ENCODE measurements around the gene CDH18.

The CDH18 gene

GRCh38 chr5:19918780-19919179 lies 69.2 kb downstream of the CDH18 start:
- Histone ChIP-seq H3K27ac (replicated peaks) (no peak overlapping the region), H3K27me3 (ENCODE audit: insufficient read depth, poor library complexity, severe bottlenecking) (no peaks in the 10 kb centered on the region), H3K4me3 (replicated peaks; ENCODE audit: insufficient read depth, low read length) (no peak overlapping the region)
- DNase-seq (ENCODE audit: low read depth in 1 of 2, low spot score in 1 of 2) = no peak
- no peak for TF ChIP-seq SPI1 (IDR thresholded peaks at IDR 0.05; ENCODE audit: borderline replicate concordance, low read depth)
- TF ChIP-seq GABPA (IDR thresholded peaks at IDR 0.05; ENCODE audit: low read depth) = no peak
- TF ChIP-seq, protein P1, sequence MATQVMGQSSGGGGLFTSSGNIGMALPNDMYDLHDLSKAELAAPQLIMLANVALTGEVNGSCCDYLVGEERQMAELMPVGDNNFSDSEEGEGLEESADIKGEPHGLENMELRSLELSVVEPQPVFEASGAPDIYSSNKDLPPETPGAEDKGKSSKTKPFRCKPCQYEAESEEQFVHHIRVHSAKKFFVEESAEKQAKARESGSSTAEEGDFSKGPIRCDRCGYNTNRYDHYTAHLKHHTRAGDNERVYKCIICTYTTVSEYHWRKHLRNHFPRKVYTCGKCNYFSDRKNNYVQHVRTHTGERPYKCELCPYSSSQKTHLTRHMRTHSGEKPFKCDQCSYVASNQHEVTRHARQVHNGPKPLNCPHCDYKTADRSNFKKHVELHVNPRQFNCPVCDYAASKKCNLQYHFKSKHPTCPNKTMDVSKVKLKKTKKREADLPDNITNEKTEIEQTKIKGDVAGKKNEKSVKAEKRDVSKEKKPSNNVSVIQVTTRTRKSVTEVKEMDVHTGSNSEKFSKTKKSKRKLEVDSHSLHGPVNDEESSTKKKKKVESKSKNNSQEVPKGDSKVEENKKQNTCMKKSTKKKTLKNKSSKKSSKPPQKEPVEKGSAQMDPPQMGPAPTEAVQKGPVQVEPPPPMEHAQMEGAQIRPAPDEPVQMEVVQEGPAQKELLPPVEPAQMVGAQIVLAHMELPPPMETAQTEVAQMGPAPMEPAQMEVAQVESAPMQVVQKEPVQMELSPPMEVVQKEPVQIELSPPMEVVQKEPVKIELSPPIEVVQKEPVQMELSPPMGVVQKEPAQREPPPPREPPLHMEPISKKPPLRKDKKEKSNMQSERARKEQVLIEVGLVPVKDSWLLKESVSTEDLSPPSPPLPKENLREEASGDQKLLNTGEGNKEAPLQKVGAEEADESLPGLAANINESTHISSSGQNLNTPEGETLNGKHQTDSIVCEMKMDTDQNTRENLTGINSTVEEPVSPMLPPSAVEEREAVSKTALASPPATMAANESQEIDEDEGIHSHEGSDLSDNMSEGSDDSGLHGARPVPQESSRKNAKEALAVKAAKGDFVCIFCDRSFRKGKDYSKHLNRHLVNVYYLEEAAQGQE (IDR thresholded peaks at IDR 0.05; ENCODE audit: insufficient replicate concordance, low read depth) = no peak
- no peak for TF ChIP-seq POLR2AphosphoS5 (IDR thresholded peaks at IDR 0.05; ENCODE audit: low read depth)
- TF ChIP-seq CTCF (IDR thresholded peaks at IDR 0.05; ENCODE audit: insufficient read depth, low read length) = no peak

- no peak for TF ChIP-seq CTCF (IDR thresholded peaks at IDR 0.05; ENCODE audit: insufficient read depth, low read length)
- TF ChIP-seq, protein P1 (IDR thresholded peaks at IDR 0.05; ENCODE audit: insufficient replicate concordance, low read depth) = no peak
- no peak for TF ChIP-seq GABPA (IDR thresholded peaks at IDR 0.05; ENCODE audit: low read depth)
- TF ChIP-seq SPI1 (IDR thresholded peaks at IDR 0.05; ENCODE audit: borderline replicate concordance, low read depth) = no peak
- TF ChIP-seq POLR2AphosphoS5 (IDR thresholded peaks at IDR 0.05; ENCODE audit: low read depth) = no peak
- H3K27me3 ChIP-seq (ENCODE audit: insufficient read depth, poor library complexity, severe bottlenecking) = no peaks in the 10 kb centered on the region
- no peak overlapping the region for H3K4me3 ChIP-seq (replicated peaks; ENCODE audit: insufficient read depth, low read length)
- no peak overlapping the region for H3K27ac ChIP-seq (replicated peaks)
- no peak for DNase-seq (ENCODE audit: low read depth in 1 of 2, low spot score in 1 of 2)
These were observed 70.3 kb downstream of the CDH18 start for GRCh38 chr5:19917588-19918122.

- H3K27me3 ChIP-seq (ENCODE audit: insufficient read depth, poor library complexity, severe bottlenecking) = no peaks in the 10 kb centered on the region
- no peak overlapping the region for H3K4me3 ChIP-seq (replicated peaks; ENCODE audit: insufficient read depth, low read length)
- DNase-seq (ENCODE audit: low read depth in 1 of 2, low spot score in 1 of 2) = no peak
- TF ChIP-seq, protein P1 (IDR thresholded peaks at IDR 0.05; ENCODE audit: insufficient replicate concordance, low read depth) = no peak
- TF ChIP-seq CTCF (IDR thresholded peaks at IDR 0.05; ENCODE audit: insufficient read depth, low read length) = no peak
- no peak for TF ChIP-seq GABPA (IDR thresholded peaks at IDR 0.05; ENCODE audit: low read depth)
- peak; percentile 68 for TF ChIP-seq SPI1 (IDR thresholded peaks at IDR 0.05; ENCODE audit: borderline replicate concordance, low read depth)
- TF ChIP-seq POLR2AphosphoS5 (IDR thresholded peaks at IDR 0.05; ENCODE audit: low read depth) = no peak
- H3K27ac ChIP-seq (replicated peaks) = no peak overlapping the region
These were observed 77.9 kb downstream of the CDH18 start for GRCh38 chr5:19910136-19910535.

All from HL-60 (cell line).